Activated T-cell treated with anti-CD3 and anti-CD28 coated beads, Interleukin-2, amount 50 U/mL, for 48 hours (primary cell): ENCODE results near the gene IRF4.

Source experiments
- DNase-seq, 2 experiments: peaks; one replicate each; pipeline ENCODE4 v3.0.0-alpha.2; 2020

IRF4 gene

DNA sequence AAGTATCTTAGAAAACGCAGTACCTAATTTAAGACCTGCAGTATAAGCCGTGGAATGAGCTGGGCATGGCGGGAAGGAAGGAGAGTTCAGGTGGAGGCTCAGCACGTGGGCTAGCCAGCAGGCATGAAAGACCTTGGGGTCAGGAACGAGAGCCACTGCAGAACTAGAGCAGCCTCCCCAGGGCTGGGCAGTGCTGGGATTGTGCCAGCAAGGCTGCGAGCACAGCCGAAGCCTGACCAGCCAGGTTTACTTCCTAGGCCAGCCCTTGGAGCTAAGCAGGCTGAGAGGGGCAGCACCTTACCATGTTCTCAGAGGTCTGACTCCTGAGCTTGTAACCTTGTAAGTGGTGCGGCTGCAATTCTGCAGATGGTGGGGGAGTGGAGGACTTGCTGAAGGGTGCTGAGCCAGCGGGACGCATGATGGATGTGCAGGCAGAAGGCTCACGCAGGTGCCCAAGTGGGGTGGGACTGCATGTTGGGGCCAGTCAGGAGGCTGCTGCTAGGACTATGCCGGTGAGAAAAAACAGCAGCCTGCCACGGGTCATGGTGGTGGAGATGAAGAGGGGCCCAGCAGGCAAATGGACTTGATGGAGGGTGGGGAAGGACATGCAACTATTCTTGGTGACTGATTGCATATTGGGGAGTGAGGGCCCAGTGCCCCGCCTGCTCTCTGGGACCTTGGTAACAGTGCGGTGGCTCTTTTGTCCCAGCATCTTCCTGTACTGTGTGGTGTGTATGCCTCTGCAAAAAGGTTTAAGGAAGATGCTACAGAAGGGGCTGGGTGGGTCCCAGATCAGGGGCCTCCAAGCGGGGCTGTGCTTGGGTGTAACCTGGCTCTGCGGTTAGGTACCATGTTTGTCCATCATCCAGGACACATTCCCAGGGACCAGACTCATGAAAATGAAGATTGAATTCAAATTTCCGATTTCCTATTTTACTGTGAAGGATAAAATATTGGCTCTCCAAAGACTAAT lies 37.6 kb upstream of the IRF4 start:
- no peak for DNase-seq

DNA sequence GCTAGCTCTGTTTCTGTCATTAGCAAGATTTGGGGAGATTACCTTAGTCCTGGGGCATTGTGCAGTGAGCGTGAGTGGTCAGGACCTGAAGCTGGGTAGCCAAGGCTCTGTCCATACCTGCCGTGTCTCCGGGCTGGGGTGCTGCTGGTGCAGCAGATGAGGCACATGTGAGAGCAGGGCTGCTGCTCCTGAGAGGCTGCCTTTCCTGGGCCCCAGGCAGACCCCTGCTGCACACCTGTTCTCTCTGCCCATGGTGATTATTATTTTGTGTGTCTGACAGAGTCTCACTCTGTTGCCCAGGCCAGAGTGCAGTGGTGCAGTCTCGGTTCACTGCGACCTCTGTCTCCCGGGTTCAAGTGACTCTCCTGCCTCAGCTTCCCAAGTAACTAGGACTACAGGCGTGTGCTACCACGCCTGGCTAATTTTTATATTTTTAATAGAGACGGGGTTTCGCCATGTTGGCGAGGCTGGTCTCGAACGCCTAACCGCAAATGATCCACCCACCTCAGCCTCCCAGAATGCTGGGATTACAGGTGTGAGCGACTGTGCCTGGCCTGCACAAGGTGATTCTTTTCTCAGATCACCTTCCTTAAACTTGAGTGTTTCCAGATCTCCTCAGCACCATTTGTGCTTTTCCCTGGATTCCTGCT lies 36.8 kb upstream of the IRF4 start:
- no peak for DNase-seq

DNA sequence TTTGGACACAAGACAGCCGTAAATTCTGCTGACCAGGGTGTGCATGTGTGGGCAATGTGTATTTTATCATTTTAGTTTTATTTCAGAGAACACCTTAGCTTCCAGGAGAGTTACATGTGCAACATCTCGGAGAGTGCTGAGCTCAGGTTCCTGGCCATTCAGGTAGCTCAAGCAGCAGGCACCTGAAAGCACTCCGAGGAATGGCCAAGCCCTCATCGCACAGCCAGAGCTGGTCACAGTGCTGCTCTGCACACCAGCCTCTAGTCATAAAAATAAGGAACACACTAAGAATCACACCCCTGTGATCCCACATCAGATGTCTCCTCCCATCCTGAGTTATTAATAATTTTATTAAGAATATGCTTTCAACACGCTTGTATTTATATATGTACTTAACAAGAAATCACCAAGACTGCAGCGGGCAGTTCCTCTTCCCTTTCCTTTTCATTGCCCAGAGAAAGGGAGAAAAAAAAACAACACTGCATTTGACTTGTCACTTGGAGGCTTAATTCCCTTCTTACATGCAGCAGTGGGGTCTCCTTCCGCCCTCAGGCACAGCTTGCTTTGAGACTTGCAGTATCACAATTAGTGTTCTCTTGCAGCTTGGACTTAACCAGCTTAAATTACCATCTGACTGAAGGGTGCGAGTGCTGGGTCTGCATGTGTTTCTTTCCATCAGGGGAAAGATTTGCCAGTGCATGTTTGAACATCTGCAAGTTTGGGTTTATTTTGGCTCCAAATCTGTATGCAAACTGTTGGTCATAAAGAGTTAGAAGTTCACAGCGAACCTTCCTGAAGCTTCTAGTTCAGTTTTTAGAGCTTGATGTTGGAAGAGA lies 36.0 kb upstream of the IRF4 start:
- no peak for DNase-seq

DNA sequence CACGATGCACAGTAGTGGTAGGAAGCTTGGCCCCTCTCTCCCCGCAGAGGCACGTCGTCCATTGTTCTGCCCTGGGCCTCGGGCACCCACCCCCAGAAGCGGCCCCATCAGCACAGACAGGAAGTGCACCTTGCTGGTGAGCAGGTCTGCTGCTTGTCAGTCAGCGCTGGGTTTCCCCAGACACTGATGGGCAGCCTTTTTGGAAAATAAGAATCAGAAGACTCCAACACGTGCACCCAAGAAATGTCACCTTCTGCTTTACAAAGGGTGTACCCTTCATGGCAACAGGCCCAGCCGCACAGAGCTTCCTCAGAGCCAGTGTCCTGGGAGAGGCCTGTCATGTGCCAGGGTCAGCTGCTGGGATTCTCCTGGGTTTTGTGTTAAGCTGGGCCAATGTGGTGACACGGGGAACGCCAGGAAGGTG lies 34.7 kb upstream of the IRF4 start:
- no peak for DNase-seq

DNA sequence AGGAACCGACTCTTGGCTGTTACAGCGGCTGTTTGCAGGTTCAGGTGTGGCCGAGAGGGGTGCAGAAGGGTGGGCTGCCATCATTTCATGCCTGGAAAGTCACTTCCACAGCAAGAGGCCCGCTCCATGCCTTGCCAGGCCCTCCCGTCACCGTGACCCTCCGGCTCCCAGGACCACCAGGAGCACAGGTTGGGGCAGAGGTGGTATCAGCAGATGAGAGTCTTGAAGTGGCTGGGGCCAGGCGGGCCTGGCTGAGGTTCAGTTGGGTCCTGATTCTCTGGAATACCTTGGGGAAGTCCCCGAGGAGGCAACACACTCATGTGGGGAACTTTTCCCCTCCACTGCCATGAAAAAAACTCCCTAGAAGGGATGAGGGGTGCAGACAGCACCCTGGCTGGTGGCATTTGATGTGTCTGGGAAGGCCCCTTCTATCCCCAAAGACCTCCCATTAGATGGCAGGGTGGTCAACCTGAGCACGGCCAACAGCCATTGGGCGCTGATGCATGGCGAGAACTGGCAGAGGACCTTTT lies 34.2 kb upstream of the IRF4 start:
- DNase-seq = no peak

DNA sequence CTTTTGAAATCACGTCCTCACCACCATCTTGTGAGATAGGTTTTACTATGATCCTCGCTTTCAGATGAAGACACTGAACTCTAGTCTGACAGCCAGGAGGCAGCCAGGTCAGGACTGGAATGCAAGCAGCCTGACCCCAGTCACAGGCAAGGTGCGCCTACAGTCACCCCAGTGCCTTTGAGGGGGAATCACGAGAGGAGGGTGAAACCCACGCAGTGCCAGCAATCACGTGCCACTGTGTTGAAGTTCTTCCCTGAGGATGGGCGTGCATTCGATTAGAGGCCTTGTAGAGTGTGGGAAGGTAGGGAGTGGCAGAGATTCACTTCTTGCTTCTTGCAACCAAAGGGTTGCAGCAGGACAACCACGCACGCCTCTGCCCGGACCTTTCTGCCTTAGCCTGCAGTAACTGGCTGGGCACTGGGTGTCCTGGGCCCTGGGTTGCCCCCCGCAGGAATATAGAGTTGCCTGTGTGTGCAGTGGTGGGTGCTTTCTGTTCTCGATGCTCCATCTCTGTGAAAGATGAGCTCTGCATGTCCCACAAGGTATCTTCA lies 33.7 kb upstream of the IRF4 start:
- DNase-seq = no peak

DNA sequence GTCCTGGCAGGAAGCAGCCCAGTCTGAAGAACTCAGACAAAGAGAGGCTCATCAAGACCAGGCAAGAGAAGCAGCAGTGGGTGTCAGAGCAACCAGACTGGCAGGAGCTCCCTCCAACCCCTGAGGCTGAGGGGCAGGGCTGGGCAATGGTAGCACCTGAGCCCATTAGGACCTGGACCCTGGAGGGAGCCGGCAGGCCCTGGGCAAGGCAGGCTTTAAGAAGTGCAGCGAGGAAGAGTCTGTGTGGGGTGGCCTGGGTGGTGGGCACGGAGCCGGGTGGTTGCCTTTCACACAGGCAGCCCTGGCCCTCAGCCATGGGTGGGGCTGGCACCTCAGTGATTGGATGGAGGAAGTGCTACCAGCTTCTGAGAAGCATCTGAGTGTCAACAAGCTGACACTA lies 33.1 kb upstream of the IRF4 start:
- no peak for DNase-seq

DNA sequence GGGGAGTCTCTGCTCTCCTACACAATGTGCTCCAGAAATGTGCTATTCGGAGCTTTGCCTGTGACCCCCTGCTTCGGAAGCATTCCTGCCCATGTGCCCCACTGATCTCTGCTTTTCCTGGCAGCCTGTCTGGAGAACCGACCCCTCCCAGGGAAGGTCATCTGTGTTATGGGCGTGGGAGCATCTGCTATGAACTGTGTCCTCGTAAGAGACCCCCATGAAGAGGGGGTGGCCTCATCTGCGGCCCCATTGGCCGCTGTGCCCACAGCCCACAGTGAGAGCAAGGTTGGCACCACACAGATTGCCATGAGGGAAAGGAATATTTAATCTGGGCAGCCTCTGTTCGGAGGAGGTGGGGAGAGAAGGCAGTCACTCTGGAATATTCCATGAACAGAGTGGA lies 32.7 kb upstream of the IRF4 start:
- DNase-seq = no peak

DNA sequence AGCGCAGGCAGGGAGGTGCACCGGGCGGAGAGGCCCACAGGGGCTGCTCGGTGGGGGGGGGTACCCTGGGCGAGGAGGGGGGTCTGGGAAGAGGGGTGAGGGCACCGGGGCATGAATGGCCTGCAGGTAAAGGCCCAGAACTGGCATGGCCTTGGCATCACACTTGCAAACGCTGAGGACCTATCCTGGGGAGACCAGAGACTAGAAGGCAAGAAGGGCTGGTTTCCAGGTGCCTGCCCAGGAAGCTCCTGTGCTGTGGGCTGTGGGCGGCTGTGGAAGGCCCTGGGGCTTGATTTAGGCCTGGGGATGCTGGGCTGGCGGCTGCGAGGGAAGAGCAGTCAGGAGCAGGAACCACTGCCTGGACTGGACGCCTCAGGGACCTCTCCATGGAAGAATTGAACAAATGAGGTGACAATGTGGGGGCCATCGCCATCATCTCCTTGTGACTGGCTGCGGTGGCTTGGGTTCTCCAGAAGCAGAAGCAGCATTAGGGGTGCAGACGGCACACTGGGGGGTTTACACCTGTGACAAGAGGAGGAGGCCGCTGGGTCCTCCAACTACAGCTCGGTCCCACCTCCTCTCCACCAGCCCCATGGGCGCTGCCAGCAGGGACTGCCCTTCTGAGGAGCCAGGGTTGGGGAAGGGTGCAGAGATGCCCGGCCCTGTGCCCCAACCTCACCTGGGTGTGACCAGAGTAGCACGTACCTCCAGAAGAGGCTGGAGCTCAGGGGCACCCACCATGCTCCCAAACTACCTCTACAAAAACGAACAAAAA lies 32.1 kb upstream of the IRF4 start:
- DNase-seq = no peak

DNA sequence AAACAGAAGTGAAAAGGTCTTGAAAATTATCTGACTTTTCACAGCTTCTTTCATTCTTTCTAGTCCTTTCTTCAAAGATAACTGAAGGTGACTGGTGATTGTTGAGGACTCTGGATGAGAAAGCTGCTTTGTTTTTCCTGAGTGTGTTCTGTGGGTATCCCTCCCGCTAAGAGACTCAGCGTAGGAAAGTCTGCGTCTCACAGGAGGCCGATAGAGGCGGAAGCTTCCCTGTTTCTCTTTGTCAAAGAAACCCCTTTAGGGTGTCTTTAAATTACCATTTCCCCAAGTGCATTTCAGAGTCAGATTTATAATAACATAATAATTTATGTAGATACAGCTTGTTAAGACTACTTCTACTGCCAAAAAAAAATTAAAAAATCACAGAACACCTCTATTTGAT lies 31.2 kb upstream of the IRF4 start:
- no peak for DNase-seq

DNA sequence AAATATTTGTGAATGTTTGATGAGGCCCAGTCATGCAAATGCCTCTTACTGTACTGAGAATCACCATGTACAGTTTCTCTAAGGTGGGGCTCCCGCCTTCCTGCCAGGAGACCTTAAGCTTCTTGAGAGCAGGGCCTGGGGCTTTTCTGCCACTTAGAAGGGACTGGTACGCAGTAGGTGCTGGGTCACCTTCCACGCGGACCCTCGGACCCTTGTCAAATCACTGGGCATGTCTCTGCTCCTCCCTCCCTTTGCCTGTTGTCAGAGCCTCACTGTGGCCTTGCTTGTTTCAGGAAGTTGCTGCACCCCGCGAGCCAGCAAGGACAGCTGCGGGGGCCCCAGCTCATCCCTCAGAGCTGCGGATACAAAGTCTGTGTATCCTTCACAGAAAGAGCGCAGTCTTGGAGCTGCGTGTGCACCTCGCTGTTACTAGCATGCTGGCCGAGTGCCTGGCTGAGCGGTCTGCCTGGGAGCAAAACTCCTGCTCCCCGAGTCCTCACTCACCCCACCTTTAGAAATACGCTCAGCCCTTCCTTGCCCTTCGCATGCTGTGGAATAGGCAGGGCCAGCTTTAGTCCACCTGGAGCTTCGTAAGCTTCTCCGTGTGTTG lies 30.7 kb upstream of the IRF4 start:
- no peak for DNase-seq

DNA sequence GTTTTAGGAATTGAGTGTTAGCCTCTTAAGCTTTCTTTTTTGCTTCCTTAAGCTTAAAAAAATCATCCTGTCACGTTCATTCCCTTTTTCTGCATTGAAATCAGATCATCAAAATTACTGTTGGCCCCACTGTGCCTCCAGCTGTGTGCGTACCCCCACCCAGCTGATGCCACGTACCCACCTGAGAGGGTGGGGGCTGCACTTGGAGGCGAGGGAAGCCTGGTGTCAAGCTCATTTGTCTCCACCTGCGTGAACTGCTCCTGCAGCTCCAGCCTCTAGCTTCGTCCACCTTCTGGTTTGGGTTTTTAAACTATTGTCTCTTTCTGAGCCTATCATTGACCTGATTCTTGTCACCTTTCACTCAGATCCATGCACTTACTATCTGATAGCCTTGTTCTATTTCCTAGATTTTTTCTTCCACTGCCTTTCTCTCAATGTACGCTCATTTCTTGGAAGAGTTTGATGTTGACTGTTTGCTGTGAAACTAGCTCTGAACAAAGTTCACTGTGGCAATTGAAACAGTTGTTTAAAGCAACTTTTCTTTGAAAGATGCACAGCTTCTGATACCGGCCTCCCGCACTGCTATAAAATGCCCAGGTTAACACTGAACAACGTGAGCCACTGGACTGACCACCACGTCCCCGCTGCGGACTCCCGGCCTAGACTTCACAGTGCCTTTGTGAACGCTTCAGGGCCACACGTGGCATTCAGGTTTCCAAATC lies 30.0 kb upstream of the IRF4 start:
- DNase-seq = no peak

DNA sequence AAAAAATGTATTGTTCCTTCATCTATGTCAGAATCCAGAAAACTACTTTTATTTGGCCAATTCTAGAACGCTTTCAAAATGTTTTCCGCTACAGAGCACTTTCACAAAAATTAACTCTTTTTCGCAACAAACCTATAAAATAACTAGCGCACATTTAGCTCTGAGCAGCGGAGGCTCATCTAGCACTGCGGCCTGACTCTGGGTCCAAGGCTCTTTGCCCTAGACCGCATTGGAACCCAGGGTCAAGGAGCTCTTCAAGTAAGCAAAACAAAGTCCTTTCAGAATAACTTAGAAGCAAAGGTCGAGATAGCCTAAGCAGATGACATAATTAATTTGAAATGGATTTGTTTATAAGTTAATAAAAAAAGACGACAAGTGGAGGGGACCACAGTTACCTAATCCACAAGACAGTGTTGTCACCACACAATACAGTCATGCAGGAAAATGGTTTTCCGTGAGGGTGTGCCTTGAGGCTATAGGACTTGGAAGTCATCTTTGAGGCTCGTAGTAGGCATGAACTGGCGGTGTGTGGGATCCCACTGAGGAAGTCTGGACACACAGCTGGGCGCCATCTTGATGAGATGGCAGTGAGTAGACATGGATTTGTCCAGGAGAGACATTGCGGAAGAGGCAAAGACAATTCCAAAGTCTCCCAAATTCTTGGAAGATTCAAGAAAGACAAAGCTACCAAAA lies 29.2 kb upstream of the IRF4 start:
- no peak for DNase-seq

DNA sequence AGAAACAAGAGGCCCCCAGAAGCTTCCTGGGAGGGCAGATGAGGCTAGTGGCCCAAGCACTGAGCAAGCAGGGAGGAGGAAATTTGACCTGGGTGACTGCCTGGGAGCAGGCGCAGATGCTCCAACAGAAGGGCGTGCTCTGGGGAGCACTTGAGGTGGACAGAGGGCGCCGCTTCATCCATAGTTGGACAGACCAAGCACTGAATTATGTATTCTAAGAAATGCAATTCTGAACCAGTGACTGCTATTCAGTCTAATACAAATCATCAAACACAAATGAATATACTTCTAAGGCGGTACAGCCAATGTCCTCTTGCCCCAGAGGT lies 28.7 kb upstream of the IRF4 start:
- no peak for DNase-seq

DNA sequence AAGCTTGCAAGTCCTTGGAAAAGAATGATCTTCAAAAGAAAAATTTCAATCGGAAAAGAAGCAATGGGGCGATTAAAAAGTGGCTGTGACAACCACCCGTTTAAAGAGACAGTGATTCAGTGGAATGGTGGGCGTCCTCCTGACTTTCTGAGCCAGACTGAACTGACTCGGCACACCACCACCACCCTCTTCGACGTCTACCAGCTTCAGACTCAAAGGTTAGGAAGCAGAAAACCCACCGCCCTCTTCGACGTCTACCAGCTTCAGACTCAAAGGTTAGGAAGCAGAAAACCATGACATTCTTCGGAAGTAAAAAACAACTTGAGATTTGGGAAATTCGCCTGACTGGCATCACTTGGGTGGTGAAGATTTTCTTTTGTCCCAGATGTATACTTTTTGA lies 28.3 kb upstream of the IRF4 start:
- DNase-seq = no peak

DNA sequence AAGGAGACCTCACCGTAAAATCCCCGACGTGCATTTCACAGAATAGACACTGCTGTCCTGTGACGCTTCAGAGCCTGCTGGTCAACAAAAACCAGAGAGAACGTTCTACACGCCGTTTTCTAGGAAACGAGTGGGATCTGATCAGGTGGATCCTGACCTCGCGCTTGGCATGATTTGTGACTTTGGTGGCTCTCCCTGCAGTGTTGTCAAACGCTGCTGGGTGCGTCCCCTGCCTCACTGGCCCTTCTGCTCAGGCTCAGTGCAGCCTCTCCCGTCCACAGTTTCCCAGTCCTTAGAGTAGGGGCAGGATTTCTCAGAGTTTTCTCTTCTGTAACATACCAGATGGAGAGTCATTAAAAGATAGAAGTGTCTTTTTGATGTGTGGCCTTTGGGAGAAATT lies 27.6 kb upstream of the IRF4 start:
- DNase-seq = no peak

DNA sequence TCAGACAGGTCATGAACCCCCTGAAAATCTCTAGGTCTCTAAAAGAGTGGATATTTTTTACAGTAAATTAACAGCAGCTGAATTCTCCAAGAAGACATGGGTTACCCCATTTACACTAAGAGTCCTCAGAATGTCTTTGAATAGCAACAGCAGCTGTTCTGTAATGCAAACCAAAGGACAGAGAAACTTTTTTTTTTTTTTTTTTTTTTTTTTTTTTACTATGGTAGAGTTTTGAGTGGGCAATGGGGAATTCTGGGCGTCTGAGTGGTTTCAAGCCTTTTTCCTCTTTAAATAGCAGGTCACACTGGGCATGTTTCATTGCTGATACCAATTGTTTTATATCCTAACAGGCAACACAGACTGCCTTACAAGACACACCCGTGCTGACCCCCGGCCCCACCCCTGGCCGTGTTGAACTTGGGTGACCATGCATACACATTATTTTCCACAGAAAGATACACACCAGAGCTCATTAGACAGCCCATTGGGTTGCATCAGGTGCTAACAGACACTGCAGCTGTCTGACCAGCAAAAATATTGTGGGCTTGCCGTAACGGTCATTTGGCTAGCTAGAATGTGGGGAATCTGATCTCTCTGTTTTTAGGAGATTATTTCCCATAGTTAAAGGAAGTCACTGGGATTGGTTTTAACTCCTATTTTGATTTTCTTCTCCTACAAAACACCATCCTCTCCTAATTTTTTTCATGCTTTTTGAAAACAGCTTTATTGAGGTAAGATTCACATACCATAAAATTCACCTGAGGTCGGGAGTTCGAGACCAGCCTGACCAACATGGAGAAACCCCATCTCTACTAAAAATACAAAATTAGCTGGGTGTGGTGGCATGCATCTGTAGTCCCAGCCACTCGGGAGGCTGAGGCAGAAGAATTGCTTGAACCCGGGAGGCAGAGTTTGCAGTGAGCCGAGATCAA lies 26.7 kb upstream of the IRF4 start:
- DNase-seq = no peak

DNA sequence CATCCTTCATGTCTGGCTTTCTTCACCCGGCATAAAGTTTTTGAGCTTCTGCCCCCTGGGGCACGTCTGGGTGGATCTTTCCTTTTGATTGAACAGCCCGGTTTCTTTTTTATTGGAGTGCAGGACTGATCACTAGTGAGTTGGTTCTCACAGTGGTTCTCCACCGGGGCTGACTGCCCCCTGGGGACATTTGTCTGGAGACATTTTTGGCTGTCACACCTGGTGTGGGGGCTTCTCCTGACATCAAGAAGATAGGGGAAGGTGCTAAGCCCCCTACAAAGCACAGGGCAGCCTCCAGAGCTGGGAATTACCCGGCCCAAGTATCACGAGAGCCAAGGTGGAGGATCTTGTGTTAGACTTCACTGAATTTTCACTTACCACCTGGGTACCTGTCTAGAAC lies 25.7 kb upstream of the IRF4 start:
- no peak for DNase-seq
